Astrocyte (in vitro differentiated cells and primary cell): ENCODE measurements around the gene SIPA1. TPM values are rescaled to one million over a fixed set of nuclear protein-coding genes. Genes with fewer than 3 reads are reported as not detected.

ENCODE experiments used
- DNase-seq: peaks from one replicate; pipeline ENCODE4 v3.0.0-alpha.2; 2010; ENCODE audit warnings: low read depth
- FAIRE-seq: peaks from 2 replicates; lab custom pipeline; 2011; peaks lifted over from hg19 to GRCh38; lab: Jason Lieb, UNC
- H2AFZ ChIP-seq: 2 replicates; pipeline ENCODE4 v1.6.0; 2012; ENCODE audit warnings: low read depth, low read length, inconsistent platforms
- H3K27ac ChIP-seq: 2 replicates; pipeline ENCODE4 v1.5.1; 2011; ENCODE audit warnings: low read depth, low read length, inconsistent platforms
- H3K27me3 ChIP-seq: 2 replicates; pipeline ENCODE4 v1.6.0; 2011; ENCODE audit warnings: low read length, inconsistent platforms; ENCODE audit not compliant: insufficient read depth
- H3K36me3 ChIP-seq: 2 replicates; pipeline ENCODE4 v1.5.1; 2011; ENCODE audit warnings: low read length, inconsistent platforms; ENCODE audit not compliant: insufficient read depth
- H3K4me1 ChIP-seq: 2 replicates; pipeline ENCODE4 v1.5.1; 2011; ENCODE audit warnings: low read length, inconsistent platforms; ENCODE audit not compliant: insufficient read depth
- H3K4me2 ChIP-seq: 2 replicates; pipeline ENCODE4 v1.6.0; 2012; ENCODE audit warnings: low read length, inconsistent platforms
- H3K4me3 ChIP-seq: 2 replicates; pipeline ENCODE4 v1.5.1; 2011; ENCODE audit warnings: low read depth, mild to moderate bottlenecking, low read length, inconsistent platforms; ENCODE audit not compliant: insufficient read depth
- H3K79me2 ChIP-seq: 2 replicates; pipeline ENCODE4 v1.6.0; 2012; ENCODE audit warnings: mild to moderate bottlenecking, low read length, inconsistent platforms; ENCODE audit not compliant: insufficient read depth
- H3K9ac ChIP-seq: 2 replicates; pipeline ENCODE4 v1.6.0; 2012; ENCODE audit warnings: mild to moderate bottlenecking, low read length, inconsistent platforms
- H3K9me3 ChIP-seq: 2 replicates; pipeline ENCODE4 v1.5.1; 2012; ENCODE audit warnings: low read depth, mild to moderate bottlenecking, low read length, inconsistent platforms; ENCODE audit not compliant: insufficient read depth
- H4K20me1 ChIP-seq: 2 replicates; pipeline ENCODE4 v1.6.0; 2012; ENCODE audit warnings: low read length, inconsistent platforms; ENCODE audit not compliant: insufficient read depth
- H3K27ac Mint-ChIP-seq: one replicate; pipeline ENCODE4 v1.8.0; 2021; ENCODE audit warnings: mild to moderate bottlenecking, mixed read lengths; ENCODE audit not compliant: unreplicated experiment
- H3K27me3 Mint-ChIP-seq: one replicate; pipeline ENCODE4 v1.8.0; 2021; ENCODE audit warnings: low read depth, mixed read lengths; ENCODE audit not compliant: unreplicated experiment
- H3K36me3 Mint-ChIP-seq: one replicate; pipeline ENCODE4 v1.8.0; 2021; ENCODE audit warnings: low read depth, mixed read lengths; ENCODE audit not compliant: unreplicated experiment
- H3K4me1 Mint-ChIP-seq: one replicate; pipeline ENCODE4 v1.8.0; 2021; ENCODE audit warnings: low read depth, mixed read lengths; ENCODE audit not compliant: unreplicated experiment
- H3K4me3 Mint-ChIP-seq: one replicate; pipeline ENCODE4 v1.8.0; 2021; ENCODE audit warnings: mild to moderate bottlenecking, moderate library complexity, mixed read lengths; ENCODE audit not compliant: unreplicated experiment
- H3K9me3 Mint-ChIP-seq: one replicate; pipeline ENCODE4 v1.8.0; 2021; ENCODE audit warnings: mild to moderate bottlenecking, mixed read lengths; ENCODE audit not compliant: unreplicated experiment
- EZH2 ChIP-seq: IDR thresholded peaks from 2 replicates; pipeline ENCODE4 v1.6.1; 2012; ENCODE audit warnings: mild to moderate bottlenecking, low read length, inconsistent platforms; ENCODE audit not compliant: insufficient read depth
- total RNA-seq: library from RNA; stranded (reverse); gene quantifications from 2 replicates; pipeline ENCODE4 v1.2.1, GENCODE V29; 2021
- TF ChIP-seq, protein P1 (sequence below): IDR thresholded peaks from 2 replicates; pipeline ENCODE4 v1.5.1; 2011; ENCODE audit warnings: low read depth, mild to moderate bottlenecking, inconsistent platforms, low read length, moderate library complexity; ENCODE audit not compliant: insufficient read depth

SIPA1 gene
- total RNA-seq, 1 donor from 2014 or later, result 26.7 TPM

DNA sequence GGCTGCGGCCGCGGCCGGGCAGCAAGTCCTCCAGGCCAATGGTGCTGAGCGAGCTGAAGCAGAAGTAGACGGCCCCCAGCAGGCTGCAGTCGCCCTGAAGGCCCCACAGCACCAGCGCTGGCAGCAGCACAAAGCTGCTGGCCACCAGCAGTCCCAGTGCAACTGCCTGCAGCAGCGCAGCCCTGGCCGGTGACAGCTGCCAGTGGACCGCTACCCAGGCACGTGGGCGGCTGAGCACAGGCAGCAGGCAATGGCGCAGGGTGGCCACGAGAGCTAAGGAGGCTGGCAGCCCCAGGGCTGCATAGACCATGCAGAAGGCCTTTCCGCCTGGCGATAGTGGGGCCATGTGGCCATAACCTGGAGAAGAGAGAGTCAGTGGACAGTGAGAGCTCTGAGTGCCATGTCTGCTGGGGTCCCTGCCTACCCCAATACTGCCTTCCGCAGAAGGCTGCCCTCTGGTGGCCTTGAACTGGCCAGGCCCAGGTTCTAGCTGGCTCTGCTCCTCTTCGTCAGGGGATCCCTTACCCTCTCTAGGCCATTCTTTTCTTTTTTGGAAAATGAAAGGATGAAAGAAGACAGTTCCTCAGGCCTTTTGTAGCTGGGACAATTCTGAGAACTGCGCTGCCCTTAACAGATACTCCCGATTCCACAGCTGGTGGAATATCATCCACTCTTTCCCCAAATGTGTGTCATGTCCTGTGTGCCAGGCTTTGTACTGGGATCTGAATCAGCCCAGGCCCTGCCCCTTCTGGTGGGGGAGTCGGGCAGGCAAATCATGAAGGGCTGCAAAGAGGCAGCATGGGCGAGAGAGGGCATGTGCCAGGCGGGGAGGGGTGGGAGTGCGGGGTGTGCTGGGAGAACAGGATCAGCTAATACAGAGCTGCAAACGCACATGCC, 44.1 kb upstream of the SIPA1 start:
- DNase-seq, result no peak
- no peaks in the 10 kb centered on the region for H3K79me2 ChIP-seq
- peaks cover 2% of the 10 kb centered on the region for H3K36me3 ChIP-seq
- Mint-ChIP-seq H3K36me3 (peaks cover under 1% of the 10 kb centered on the region), H3K9me3 (no peaks in the 10 kb centered on the region), H3K27ac (no peak overlapping the region), H3K4me1 (no peaks in the 10 kb centered on the region), H3K4me3 (no peak overlapping the region), H3K27me3 (peaks cover 10% of the 10 kb centered on the region)
- FAIRE-seq, result no peak
- H3K27me3 ChIP-seq, result no peaks in the 10 kb centered on the region
- H3K4me3 ChIP-seq, result no peak overlapping the region
- no peak overlapping the region for H3K4me2 ChIP-seq
- peaks cover 3% of the 10 kb centered on the region for H4K20me1 ChIP-seq
- H3K4me1 ChIP-seq, result peaks cover 4% of the 10 kb centered on the region
- H3K9me3 ChIP-seq, result no peaks in the 10 kb centered on the region
- H3K27ac ChIP-seq, result no peak overlapping the region
- H2AFZ ChIP-seq, result no peak overlapping the region
- no peak overlapping the region for H3K9ac ChIP-seq
- TF ChIP-seq, protein P1, sequence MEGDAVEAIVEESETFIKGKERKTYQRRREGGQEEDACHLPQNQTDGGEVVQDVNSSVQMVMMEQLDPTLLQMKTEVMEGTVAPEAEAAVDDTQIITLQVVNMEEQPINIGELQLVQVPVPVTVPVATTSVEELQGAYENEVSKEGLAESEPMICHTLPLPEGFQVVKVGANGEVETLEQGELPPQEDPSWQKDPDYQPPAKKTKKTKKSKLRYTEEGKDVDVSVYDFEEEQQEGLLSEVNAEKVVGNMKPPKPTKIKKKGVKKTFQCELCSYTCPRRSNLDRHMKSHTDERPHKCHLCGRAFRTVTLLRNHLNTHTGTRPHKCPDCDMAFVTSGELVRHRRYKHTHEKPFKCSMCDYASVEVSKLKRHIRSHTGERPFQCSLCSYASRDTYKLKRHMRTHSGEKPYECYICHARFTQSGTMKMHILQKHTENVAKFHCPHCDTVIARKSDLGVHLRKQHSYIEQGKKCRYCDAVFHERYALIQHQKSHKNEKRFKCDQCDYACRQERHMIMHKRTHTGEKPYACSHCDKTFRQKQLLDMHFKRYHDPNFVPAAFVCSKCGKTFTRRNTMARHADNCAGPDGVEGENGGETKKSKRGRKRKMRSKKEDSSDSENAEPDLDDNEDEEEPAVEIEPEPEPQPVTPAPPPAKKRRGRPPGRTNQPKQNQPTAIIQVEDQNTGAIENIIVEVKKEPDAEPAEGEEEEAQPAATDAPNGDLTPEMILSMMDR, result peak; percentile 61
- TF ChIP-seq EZH2, result no peak

DNA sequence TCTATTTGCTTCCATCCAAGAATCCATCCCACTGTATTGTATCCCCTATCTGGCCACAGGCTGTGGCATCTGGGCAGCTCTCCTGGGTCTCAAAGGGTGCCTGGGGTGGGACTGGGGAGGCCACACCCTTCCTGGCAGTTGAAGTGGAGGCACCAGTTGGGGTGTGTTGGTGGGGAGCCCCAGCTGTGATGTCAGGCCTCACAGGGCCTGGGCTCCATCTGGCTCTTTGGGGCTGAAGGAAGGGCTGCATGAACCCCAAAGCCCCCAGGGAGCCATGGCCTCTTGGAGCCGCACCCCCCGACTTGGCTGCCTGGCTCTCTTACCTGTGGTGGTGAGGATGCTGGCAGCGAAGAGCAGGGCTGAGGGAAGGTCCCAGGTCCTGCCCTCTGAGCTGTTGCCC, 42.8 kb upstream of the SIPA1 start:
- H3K9me3 Mint-ChIP-seq, result no peaks in the 10 kb centered on the region
- no peak for FAIRE-seq
- peaks cover 7% of the 10 kb centered on the region for H3K27me3 Mint-ChIP-seq
- H4K20me1 ChIP-seq, result peaks cover 3% of the 10 kb centered on the region
- peaks cover 4% of the 10 kb centered on the region for H3K36me3 Mint-ChIP-seq
- peaks cover 4% of the 10 kb centered on the region for H3K4me1 ChIP-seq
- no peaks in the 10 kb centered on the region for H3K4me1 Mint-ChIP-seq
- H3K9me3 ChIP-seq, result no peaks in the 10 kb centered on the region
- no peak for DNase-seq
- H3K36me3 ChIP-seq, result peaks cover 2% of the 10 kb centered on the region
- TF ChIP-seq, protein P1, result no peak
- TF ChIP-seq EZH2, result no peak
- H3K4me2 ChIP-seq, result no peak overlapping the region
- H3K27ac Mint-ChIP-seq, result no peak overlapping the region
- H3K4me3 ChIP-seq, result no peak overlapping the region
- no peak overlapping the region for H3K4me3 Mint-ChIP-seq
- no peaks in the 10 kb centered on the region for H3K27me3 ChIP-seq
- no peaks in the 10 kb centered on the region for H3K79me2 ChIP-seq
- H2AFZ ChIP-seq, result no peak overlapping the region
- H3K27ac ChIP-seq, result no peak overlapping the region
- H3K9ac ChIP-seq, result no peak overlapping the region
